ENCODE data around the gene ARID3A. TPM values are rescaled to one million over a fixed set of nuclear protein-coding genes. Genes with fewer than 3 reads are reported as not detected.

The ARID3A gene
- total and polyA plus RNA-seq, 2 of the 8 experiments (the other 6 are each of a cell fraction or from before 2014, with no cell fraction given), result 40.5 to 77.4 TPM

DNA sequence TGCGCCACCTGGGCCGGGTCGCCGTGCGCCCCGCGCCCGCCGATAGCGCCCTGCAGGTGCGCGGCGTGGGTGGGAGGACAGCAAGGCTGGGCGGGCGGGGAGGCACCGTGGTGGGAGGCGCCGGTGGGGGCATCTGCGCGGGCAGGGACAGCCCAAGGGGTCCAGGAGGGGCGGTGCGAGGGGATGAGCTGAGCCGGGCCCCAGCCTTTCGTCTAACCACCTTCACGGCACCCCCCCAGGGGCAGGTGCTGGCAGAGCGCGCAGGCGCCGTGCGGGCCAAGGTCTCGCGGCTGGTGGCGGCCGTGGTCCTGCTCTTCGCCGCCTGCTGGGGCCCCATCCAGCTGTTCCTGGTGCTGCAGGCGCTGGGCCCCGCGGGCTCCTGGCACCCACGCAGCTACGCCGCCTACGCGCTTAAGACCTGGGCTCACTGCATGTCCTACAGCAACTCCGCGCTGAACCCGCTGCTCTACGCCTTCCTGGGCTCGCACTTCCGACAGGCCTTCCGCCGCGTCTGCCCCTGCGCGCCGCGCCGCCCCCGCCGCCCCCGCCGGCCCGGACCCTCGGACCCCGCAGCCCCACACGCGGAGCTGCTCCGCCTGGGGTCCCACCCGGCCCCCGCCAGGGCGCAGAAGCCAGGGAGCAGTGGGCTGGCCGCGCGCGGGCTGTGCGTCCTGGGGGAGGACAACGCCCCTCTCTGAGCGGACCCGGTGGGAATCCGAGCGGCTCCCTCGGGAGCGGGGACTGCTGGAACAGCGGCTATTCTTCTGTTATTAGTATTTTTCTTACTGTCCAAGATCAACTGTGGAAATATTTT lies 5.6 kb upstream of the ARID3A start:
- no peak overlapping the region for H2BK120ac ChIP-seq (replicated peaks; ENCODE audit: low read depth, low read length)
- WGBS, 2 experiments (ENCODE audit: extremely low coverage in 1 of 2, insufficient coverage in 1 of 2, insufficient read length in 1 of 2, insufficient replicate concordance in 2 of 2, low coverage in 1 of 2, low lambda C conversion rate in 2 of 2, missing lambda C conversion rate in 1 of 2), result 8% methylated on average over 62 of the region's 84 CpGs; no CpG with 5 or more reads in 1 of the 2 experiments
- no peak overlapping the region for H3K14ac ChIP-seq (ENCODE audit: insufficient read length)
- no peak overlapping the region for H3K56ac ChIP-seq (replicated peaks; ENCODE audit: insufficient read length, low read depth, low read length)
- ChIA-PET POLR2A (ENCODE audit: partially characterized antibody) (interaction anchor here (1.1 to 2.3 kb wide), 6 partner anchors 53 to 107 kb away, joined by 3 to 9 read pairs (median 5); partner anchors contain the start of genes CNN2 and WDR18), CTCF (ENCODE audit: partially characterized antibody) (interaction anchor here (0.9 to 4.6 kb wide), 8 partner anchors 10 to 150 kb away, joined by 3 to 22 read pairs (median 4); no protein-coding TSS in a partner anchor)
- no peak overlapping the region for H4K91ac ChIP-seq (replicated peaks; ENCODE audit: insufficient read length, low read length)
- H2BK15ac ChIP-seq (ENCODE audit: low read length), result no peak overlapping the region
- H2BK5ac ChIP-seq (ENCODE audit: low read depth, low read length), result no peak overlapping the region
- peak overlapping the region; percentile 1 to 76 (median 28) for H3K4me3 ChIP-seq (ENCODE audit: extremely low read depth in 1 of 4, insufficient read depth in 2 of 4, low read depth in 3 of 4, low read length in 4 of 4)
- H2BK12ac ChIP-seq (ENCODE audit: low read depth, low read length), result peak overlapping the region; percentile 60; the same call in 1 of the 2 replicates
- no peak overlapping the region for H3K18ac ChIP-seq (ENCODE audit: extremely low read depth, low read length)
- FAIRE-seq (no peak), DNase-seq (ENCODE audit: low read depth in 1 of 2, low spot score in 2 of 2) (peak in 1 of 2 experiments; percentile 76)
- no peak overlapping the region for H2BK20ac ChIP-seq (ENCODE audit: low read length)
- H4K5ac ChIP-seq (ENCODE audit: insufficient read length, low read depth, low read length), result no peak overlapping the region
- H2AFZ ChIP-seq (ENCODE audit: low read length), result no peak overlapping the region
- no peaks in the 10 kb centered on the region for H3K79me2 ChIP-seq (ENCODE audit: control insufficient read depth in 1 of 2, insufficient read depth in 2 of 2, low read length in 2 of 2)
- peaks cover 0 to 6% of the 10 kb centered on the region in 2 experiments for H4K20me1 ChIP-seq (replicated peaks in 1 of 2; ENCODE audit: control insufficient read depth in 1 of 2, insufficient read depth in 2 of 2, low read length in 2 of 2)
- H3K4me2 ChIP-seq (ENCODE audit: insufficient read depth in 1 of 2, low read depth in 2 of 2, low read length in 2 of 2), result peak overlapping the region; percentile 30 to 97
- no peaks in the 10 kb centered on the region for H3K9me3 ChIP-seq (ENCODE audit: insufficient read depth in 2 of 2, low read depth in 1 of 2, low read length in 1 of 2)
- H3K27ac ChIP-seq (ENCODE audit: low read depth, low read length), result no peak overlapping the region
- H3K23me2 ChIP-seq (ENCODE audit: low read depth, low read length), result peaks cover 27% of the 10 kb centered on the region
- peaks cover 0 to 21% (median 8%) of the 10 kb centered on the region in 4 experiments; a peak in 5 of 7 replicates for H3K4me1 ChIP-seq (replicated peaks in 1 of 4; ENCODE audit: control insufficient read depth in 3 of 4, insufficient read depth in 4 of 4, low read length in 3 of 4)
- H3K79me1 ChIP-seq (ENCODE audit: low read depth, low read length), result no peaks in the 10 kb centered on the region; the same call in 1 of the 2 replicates
- H3K23ac ChIP-seq (ENCODE audit: insufficient read length), result no peak overlapping the region
- peaks cover 0 to 5% (median 0%) of the 10 kb centered on the region in 4 experiments; a peak in 1 of 8 replicates for H3K36me3 ChIP-seq (ENCODE audit: control insufficient read depth in 2 of 4, insufficient read depth in 4 of 4, low read length in 3 of 4)
- no peak overlapping the region for H2AK5ac ChIP-seq (ENCODE audit: low read depth, low read length)
- peaks cover 32 to 44% (median 40%) of the 10 kb centered on the region in 4 experiments for H3K27me3 ChIP-seq (replicated peaks in 1 of 4; ENCODE audit: control insufficient read depth in 3 of 4, extremely low read depth in 1 of 4, insufficient read depth in 3 of 4, low read length in 3 of 4)
- H3K9ac ChIP-seq (replicated peaks in 1 of 4; ENCODE audit: extremely low read depth in 1 of 4, low read depth in 3 of 4, low read length in 3 of 4), result no peak overlapping the region
- no peak overlapping the region for H3K4ac ChIP-seq (replicated peaks; ENCODE audit: insufficient read length, low read depth, low read length)
- H4K8ac ChIP-seq (ENCODE audit: extremely low read depth, insufficient read depth, low read length), result no peak overlapping the region
- no peak for TF ChIP-seq CHD1 (IDR thresholded peaks at IDR 0.05; ENCODE audit: low read depth, low read length)
- TF ChIP-seq CBX8 (IDR thresholded peaks at IDR 0.05; ENCODE audit: borderline replicate concordance, low read depth, low read length), result no peak
- TF ChIP-seq RXRA (IDR thresholded peaks at IDR 0.05; ENCODE audit: insufficient read depth, low read depth, low read length), result no peak
- TF ChIP-seq SIN3A (conservative IDR thresholded peaks at IDR 0.05 in 1 of 2, IDR thresholded peaks at IDR 0.05 in 1 of 2; ENCODE audit: low read depth in 1 of 2, low read length in 2 of 2), result peak in 1 of 2 experiments; percentile 22; a peak in 1 of 4 replicates
- peak; percentile 17 for TF ChIP-seq KDM4A (IDR thresholded peaks at IDR 0.05; ENCODE audit: low read depth, low read length, severe bottlenecking)
- TF ChIP-seq, protein P1, sequence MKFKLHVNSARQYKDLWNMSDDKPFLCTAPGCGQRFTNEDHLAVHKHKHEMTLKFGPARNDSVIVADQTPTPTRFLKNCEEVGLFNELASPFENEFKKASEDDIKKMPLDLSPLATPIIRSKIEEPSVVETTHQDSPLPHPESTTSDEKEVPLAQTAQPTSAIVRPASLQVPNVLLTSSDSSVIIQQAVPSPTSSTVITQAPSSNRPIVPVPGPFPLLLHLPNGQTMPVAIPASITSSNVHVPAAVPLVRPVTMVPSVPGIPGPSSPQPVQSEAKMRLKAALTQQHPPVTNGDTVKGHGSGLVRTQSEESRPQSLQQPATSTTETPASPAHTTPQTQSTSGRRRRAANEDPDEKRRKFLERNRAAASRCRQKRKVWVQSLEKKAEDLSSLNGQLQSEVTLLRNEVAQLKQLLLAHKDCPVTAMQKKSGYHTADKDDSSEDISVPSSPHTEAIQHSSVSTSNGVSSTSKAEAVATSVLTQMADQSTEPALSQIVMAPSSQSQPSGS (IDR thresholded peaks at IDR 0.05; ENCODE audit: low read length), result no peak
- TF ChIP-seq CEBPB (IDR thresholded peaks at IDR 0.05; ENCODE audit: low read depth, low read length), result no peak
- peak; percentile 53; the same call in 1 of the 2 replicates for TF ChIP-seq SUZ12 (IDR thresholded peaks at IDR 0.05; ENCODE audit: low read length)
- TF ChIP-seq EZH2 (IDR thresholded peaks at IDR 0.05; ENCODE audit: low read depth, low read length, severe bottlenecking), result peak; percentile 65
